ENCODE measurements around the gene TMEM229B. TPM values are rescaled to one million over a fixed set of nuclear protein-coding genes. Genes with fewer than 3 reads are reported as not detected.

Gene TMEM229B
- total and polyA plus RNA-seq, 2 donors (not counting 1 experiment from before 2014, with no cell fraction given) = 6.9 to 8.2 TPM

- WGBS (ENCODE audit: insufficient coverage) = no CpG with 5 or more reads among the region's 2 CpGs
- Mint-ChIP-seq H3K9me3 (ENCODE audit: insufficient read depth) (no peaks in the 10 kb centered on the region), H3K4me1 (peaks cover 3% of the 10 kb centered on the region), H3K27ac (no peak overlapping the region), H3K27me3 (no peaks in the 10 kb centered on the region), H3K4me3 (no peak overlapping the region)
- no peaks in the 10 kb centered on the region for H3K27me3 ChIP-seq (replicated peaks in 1 of 4; ENCODE audit: control extremely low read depth in 1 of 4, control insufficient read depth in 3 of 4, insufficient read depth in 4 of 4, low read length in 3 of 4)
- no peaks in the 10 kb centered on the region for H4K20me1 ChIP-seq (ENCODE audit: control insufficient read depth, insufficient read depth, low read length, poor library complexity, severe bottlenecking)
- POLR2A ChIA-PET = no interaction called here
- intact Hi-C loops (cut with micrococcal nuclease) = no loop called here
- H3K4me3 ChIP-seq (ENCODE audit: control extremely low read depth in 1 of 5, extremely low read depth in 1 of 5, insufficient read depth in 1 of 5, low read depth in 2 of 5, low read length in 4 of 5) = no peak overlapping the region
- H3K36me3 ChIP-seq (replicated peaks in 1 of 2; ENCODE audit: control extremely low read depth in 1 of 2, control insufficient read depth in 1 of 2, extremely low read depth in 1 of 2, insufficient read depth in 2 of 2, low read length in 1 of 2) = no peaks in the 10 kb centered on the region
- H3K9ac ChIP-seq (ENCODE audit: low read length) = no peak overlapping the region
- H2AFZ ChIP-seq (ENCODE audit: insufficient read depth, low read depth, low read length, poor library complexity, severe bottlenecking) = no peak overlapping the region
- no peak overlapping the region for H3K27ac ChIP-seq (ENCODE audit: low read length in 2 of 2)
- ATAC-seq (ENCODE audit: low read depth) (no peak), DNase-seq (no peak)
- CTCF ChIA-PET = no interaction called here
- H3K4me2 ChIP-seq (replicated peaks; ENCODE audit: low read depth, low read length, poor library complexity, severe bottlenecking) = no peak overlapping the region
- no peaks in the 10 kb centered on the region for H3K79me2 ChIP-seq (ENCODE audit: control insufficient read depth, insufficient read depth, low read length)
- no peak for TF ChIP-seq CTCF (IDR thresholded peaks at IDR 0.05)
- no peak for TF ChIP-seq EZH2 (IDR thresholded peaks at IDR 0.05; ENCODE audit: borderline replicate concordance, insufficient read depth, low read depth, low read length, poor library complexity, severe bottlenecking)
- H3K4me1 ChIP-seq (ENCODE audit: control insufficient read depth in 2 of 2, insufficient read depth in 2 of 2, low read length in 2 of 2) = peaks cover 3 to 4% of the 10 kb centered on the region in 2 donors
- no peaks in the 10 kb centered on the region for H3K9me3 ChIP-seq (ENCODE audit: control extremely low read depth in 1 of 3, control insufficient read depth in 2 of 3, insufficient read depth in 1 of 3, low read length in 2 of 3)
Measured at GRCh38 chr14:67478800-67479084, 9.8 kb downstream of the TMEM229B start.

- no peak overlapping the region for H3K27ac ChIP-seq (ENCODE audit: low read length in 2 of 2)
- no peak for ATAC-seq (ENCODE audit: low read depth)
- CTCF ChIA-PET = interaction anchor here (1.5 kb wide), 1 partner anchor 10 kb away, joined by 6 read pairs; the partner anchor contains the start of gene TMEM229B
Measured at GRCh38 chr14:67477926-67478799, 10.4 kb downstream of the TMEM229B start.

More at GRCh38 chr14:67477926-67478799, 10.4 kb downstream of the TMEM229B start:
- H3K4me1 ChIP-seq (ENCODE audit: control insufficient read depth in 2 of 2, insufficient read depth in 2 of 2, low read length in 2 of 2) = no peaks in the 10 kb centered on the region
- H3K79me2 ChIP-seq (ENCODE audit: control insufficient read depth, insufficient read depth, low read length) = no peaks in the 10 kb centered on the region
- H3K9ac ChIP-seq (ENCODE audit: low read length) = no peak overlapping the region
- H3K27me3 Mint-ChIP-seq = no peaks in the 10 kb centered on the region
- no peaks in the 10 kb centered on the region for H3K9me3 Mint-ChIP-seq (ENCODE audit: insufficient read depth)
- no peak for TF ChIP-seq CTCF (IDR thresholded peaks at IDR 0.05)
- TF ChIP-seq EZH2 (IDR thresholded peaks at IDR 0.05; ENCODE audit: borderline replicate concordance, insufficient read depth, low read depth, low read length, poor library complexity, severe bottlenecking) = no peak
- no peaks in the 10 kb centered on the region for H4K20me1 ChIP-seq (ENCODE audit: control insufficient read depth, insufficient read depth, low read length, poor library complexity, severe bottlenecking)
- no peaks in the 10 kb centered on the region for H3K27me3 ChIP-seq (replicated peaks in 1 of 4; ENCODE audit: control extremely low read depth in 1 of 4, control insufficient read depth in 3 of 4, insufficient read depth in 4 of 4, low read length in 3 of 4)
- intact Hi-C loops (cut with micrococcal nuclease) = no loop called here
- H2AFZ ChIP-seq (ENCODE audit: insufficient read depth, low read depth, low read length, poor library complexity, severe bottlenecking) = no peak overlapping the region
- H3K27ac Mint-ChIP-seq = no peak overlapping the region
- POLR2A ChIA-PET = no interaction called here
- no peaks in the 10 kb centered on the region for H3K4me1 Mint-ChIP-seq
- WGBS (ENCODE audit: insufficient coverage) = 96% methylated on average over 10 of the region's 11 CpGs
- no peak for DNase-seq
- no peak overlapping the region for H3K4me2 ChIP-seq (replicated peaks; ENCODE audit: low read depth, low read length, poor library complexity, severe bottlenecking)
- H3K36me3 ChIP-seq (replicated peaks in 1 of 2; ENCODE audit: control extremely low read depth in 1 of 2, control insufficient read depth in 1 of 2, extremely low read depth in 1 of 2, insufficient read depth in 2 of 2, low read length in 1 of 2) = no peaks in the 10 kb centered on the region
- H3K4me3 Mint-ChIP-seq = no peak overlapping the region
- H3K9me3 ChIP-seq (ENCODE audit: control extremely low read depth in 1 of 3, control insufficient read depth in 2 of 3, insufficient read depth in 1 of 3, low read length in 2 of 3) = no peaks in the 10 kb centered on the region
- no peak overlapping the region for H3K4me3 ChIP-seq (ENCODE audit: control extremely low read depth in 1 of 5, extremely low read depth in 1 of 5, insufficient read depth in 1 of 5, low read depth in 2 of 5, low read length in 4 of 5)
